ENCODE measurements around the gene RNF212.

DNA sequence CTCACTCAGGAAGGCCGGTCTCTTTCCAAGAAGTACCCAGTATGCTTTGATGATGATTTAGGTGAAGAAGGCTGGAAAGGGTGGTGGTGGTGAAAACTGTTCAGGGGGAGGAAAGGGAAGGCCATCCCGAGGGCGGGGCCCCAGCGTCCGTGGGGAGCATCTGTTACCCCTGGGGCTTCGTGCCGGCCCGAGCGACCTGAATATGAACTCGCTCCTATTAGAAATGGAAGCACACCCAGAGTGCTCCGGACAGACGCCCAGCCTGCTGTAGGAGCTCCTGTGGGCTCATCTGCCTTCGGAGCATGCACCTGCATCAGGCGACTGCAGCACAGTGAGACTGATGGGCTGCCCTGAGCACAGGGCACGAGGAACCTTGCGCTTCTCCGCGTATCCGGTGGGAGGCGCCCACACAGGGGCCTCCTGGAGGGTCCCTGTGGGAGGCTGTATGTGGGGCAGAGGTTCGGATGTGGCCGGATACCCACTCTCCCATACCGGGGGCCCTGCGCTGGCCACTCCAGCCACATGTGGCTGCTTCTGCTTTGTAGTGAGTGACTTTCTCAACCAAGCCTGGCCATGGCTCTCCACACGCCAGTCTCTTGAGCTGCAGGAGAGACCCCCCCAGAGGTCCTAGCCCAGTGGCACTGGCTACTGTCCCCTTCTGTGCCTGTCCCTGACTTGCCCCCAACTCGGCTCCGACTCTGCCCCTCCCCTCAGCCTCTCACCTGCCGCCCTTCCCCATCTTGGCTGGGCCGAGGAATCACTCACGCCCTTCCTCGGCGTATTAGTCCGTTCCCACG, 65.2 kb downstream of the RNF212 start:
- TF ChIP-seq, protein P1, sequence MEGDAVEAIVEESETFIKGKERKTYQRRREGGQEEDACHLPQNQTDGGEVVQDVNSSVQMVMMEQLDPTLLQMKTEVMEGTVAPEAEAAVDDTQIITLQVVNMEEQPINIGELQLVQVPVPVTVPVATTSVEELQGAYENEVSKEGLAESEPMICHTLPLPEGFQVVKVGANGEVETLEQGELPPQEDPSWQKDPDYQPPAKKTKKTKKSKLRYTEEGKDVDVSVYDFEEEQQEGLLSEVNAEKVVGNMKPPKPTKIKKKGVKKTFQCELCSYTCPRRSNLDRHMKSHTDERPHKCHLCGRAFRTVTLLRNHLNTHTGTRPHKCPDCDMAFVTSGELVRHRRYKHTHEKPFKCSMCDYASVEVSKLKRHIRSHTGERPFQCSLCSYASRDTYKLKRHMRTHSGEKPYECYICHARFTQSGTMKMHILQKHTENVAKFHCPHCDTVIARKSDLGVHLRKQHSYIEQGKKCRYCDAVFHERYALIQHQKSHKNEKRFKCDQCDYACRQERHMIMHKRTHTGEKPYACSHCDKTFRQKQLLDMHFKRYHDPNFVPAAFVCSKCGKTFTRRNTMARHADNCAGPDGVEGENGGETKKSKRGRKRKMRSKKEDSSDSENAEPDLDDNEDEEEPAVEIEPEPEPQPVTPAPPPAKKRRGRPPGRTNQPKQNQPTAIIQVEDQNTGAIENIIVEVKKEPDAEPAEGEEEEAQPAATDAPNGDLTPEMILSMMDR (IDR thresholded peaks at IDR 0.05): no peak
- no peak for TF ChIP-seq POLR2A (IDR thresholded peaks at IDR 0.05)
- TF ChIP-seq EP300 (IDR thresholded peaks at IDR 0.05): no peak

Data from upper lobe of left lung (tissue), 4 donors.